H1 (cell line): Measurements from ENCODE around the gene IGF2R. TPM values are rescaled to one million over a fixed set of nuclear protein-coding genes. Genes with fewer than 3 reads are reported as not detected.

Experiments used
- TAF1 ChIP-seq: IDR thresholded peaks from 2 replicates; pipeline ENCODE4 v1.6.1; 2011; ENCODE audit warnings: mild to moderate bottlenecking, low read depth, low read length
- TBP ChIP-seq: IDR thresholded peaks from 2 replicates; pipeline ENCODE4 v1.6.1; 2011; ENCODE audit warnings: low read depth, low read length, improper control_type of control experiment
- polyA plus RNA-seq, 7 experiments: library from polyadenylated mRNA; depleted of rRNA in 3 of 7; stranded (reverse) in 5 of 7; unstranded in 2 of 7; fragments of >200 nt in 5 of 7; fragments of 200-250 nt in 2 of 7; gene quantifications; 1 replicate in 5 of 7; 2 replicates in 1 of 7; 4 replicates in 1 of 7; pipeline versions ENCODE4 v1.2.1 to v1.2.3, GENCODE V29; 2011 to 2013; ENCODE audit warnings: missing spikeins in 2 of 7, mixed read lengths in 2 of 7
- total RNA-seq: library from RNA; stranded (reverse); fragmentation: NEBNext Ultra II Directional; extraction: Animal tissue kit (Norgen Biotek cat#: 25700); gene quantifications from 2 replicates; pipeline ENCODE4 v1.2.1, GENCODE V29; 2021

Gene IGF2R
- total and polyA plus RNA-seq, 2 of the 8 experiments (the other 6 are each of a cell fraction or from before 2014, with no cell fraction given) = 20.6 to 74.1 TPM

- TF ChIP-seq TAF1 (no peak), TBP (no peak)
Observed at GRCh38 chr6:160027931-160028330, 59.0 kb downstream of the IGF2R start (continued).
